Keratinocyte (primary cell): ENCODE data around the gene DAPP1. TPM values are rescaled to one million over a fixed set of nuclear protein-coding genes. Genes with fewer than 3 reads are reported as not detected.

Source experiments
- DNase-seq: peaks from one replicate; pipeline ENCODE4 v3.0.0-alpha.2; 2011; ENCODE audit warnings: low read depth, missing footprints, low spot score
- FAIRE-seq: peaks from 2 replicates; lab custom pipeline; 2011; peaks lifted over from hg19 to GRCh38; lab: Jason Lieb, UNC
- H2AFZ ChIP-seq: 2 replicates; pipeline ENCODE4 v1.6.0; 2012; ENCODE audit warnings: low read length, control low read depth, inconsistent platforms; ENCODE audit not compliant: control insufficient read depth
- H3K27ac ChIP-seq: 2 replicates; pipeline ENCODE4 v1.5.1; 2011; ENCODE audit warnings: low read length; ENCODE audit not compliant: control insufficient read depth, insufficient read depth
- H3K27me3 ChIP-seq: 3 replicates; pipeline ENCODE4 v1.6.0; 2011; ENCODE audit warnings: low read length; ENCODE audit not compliant: control insufficient read depth, insufficient read depth; ENCODE audit errors: extremely low read depth
- H3K36me3 ChIP-seq, 2 experiments: 2 replicates in 1 of 2; 3 replicates in 1 of 2; pipeline ENCODE4 v1.5.1; 2011; ENCODE audit warnings: low read length in 2 of 2, mild to moderate bottlenecking in 1 of 2; ENCODE audit not compliant: control insufficient read depth in 2 of 2, insufficient read depth in 2 of 2; ENCODE audit errors: extremely low read depth in 1 of 2
- H3K4me1 ChIP-seq: 3 replicates; pipeline ENCODE4 v1.5.1; 2011; ENCODE audit warnings: low read length; ENCODE audit not compliant: control insufficient read depth, insufficient read depth; ENCODE audit errors: extremely low read depth
- H3K4me2 ChIP-seq: 3 replicates; pipeline ENCODE4 v1.6.0; 2011; ENCODE audit warnings: low read depth, low read length; ENCODE audit not compliant: control insufficient read depth, insufficient read depth; ENCODE audit errors: extremely low read depth
- H3K4me3 ChIP-seq, 3 experiments: fragments of 200-600 bp in 1 of 3; sonication (generic) in 1 of 3; 2 replicates in 2 of 3; 3 replicates in 1 of 3; pipeline ENCODE4 v1.5.1; 2011 to 2016; ENCODE audit warnings: low read length in 3 of 3, mild to moderate bottlenecking in 3 of 3, control low read depth in 2 of 3, inconsistent platforms in 1 of 3, low read depth in 1 of 3, mixed read lengths in 1 of 3, mixed run types in 1 of 3, moderate library complexity in 1 of 3; ENCODE audit not compliant: control insufficient read depth in 2 of 3, insufficient read depth in 2 of 3; ENCODE audit errors: extremely low read depth in 1 of 3
- H3K79me2 ChIP-seq: 2 replicates; pipeline ENCODE4 v1.6.0; 2012; ENCODE audit warnings: low read length; ENCODE audit not compliant: control insufficient read depth, insufficient read depth
- H3K9ac ChIP-seq: 3 replicates; pipeline ENCODE4 v1.6.0; 2011; ENCODE audit warnings: low read length; ENCODE audit not compliant: control insufficient read depth, insufficient read depth; ENCODE audit errors: extremely low read depth
- H3K9me1 ChIP-seq: 3 replicates; pipeline ENCODE4 v1.6.0; 2011; ENCODE audit warnings: low read length; ENCODE audit not compliant: control insufficient read depth, insufficient read depth; ENCODE audit errors: extremely low read depth
- H3K9me3 ChIP-seq: 2 replicates; pipeline ENCODE4 v1.5.1; 2012; ENCODE audit warnings: low read depth, low read length; ENCODE audit not compliant: control insufficient read depth
- H4K20me1 ChIP-seq: 3 replicates; pipeline ENCODE4 v1.6.0; 2011; ENCODE audit warnings: low read length; ENCODE audit not compliant: control insufficient read depth, insufficient read depth; ENCODE audit errors: extremely low read depth
- CTCF ChIP-seq, 3 experiments: IDR thresholded peaks in 1 of 3; conservative IDR thresholded peaks in 1 of 3; optimal IDR thresholded peaks in 1 of 3; 2 replicates in 2 of 3; 3 replicates in 1 of 3; pipeline versions ENCODE3 to v1.5.1; 2011; ENCODE audit warnings: low read length in 3 of 3, mild to moderate bottlenecking in 3 of 3, moderate library complexity in 2 of 3, control low read depth in 1 of 3, inconsistent platforms in 1 of 3; ENCODE audit not compliant: insufficient read depth in 2 of 3; ENCODE audit errors: extremely low read depth in 1 of 3
- EZH2 ChIP-seq: IDR thresholded peaks from one replicate; pipeline ENCODE4 v1.6.1; 2012; ENCODE audit warnings: inconsistent platforms, mild to moderate bottlenecking, low read length, moderate library complexity
- dilution Hi-C: fragments of 300-500 bp; cut with MboI; formaldehyde crosslinking; loops from one replicate; pipeline ENCODE4 v1.7.0; 2020; ENCODE audit warnings: low sequenced_read_pairs; ENCODE audit not compliant: extremely low pct_ligation_motif_present
- polyA plus RNA-seq, 5 experiments: library from polyadenylated mRNA; depleted of rRNA in 3 of 5; stranded (reverse) in 3 of 5; stranded (forward) in 1 of 5; unstranded in 1 of 5; fragments of >200 nt; gene quantifications; 1 replicate in 1 of 5; 2 replicates in 3 of 5; 3 replicates in 1 of 5; pipeline versions ENCODE4 v1.2.1 to v1.2.3, GENCODE V29; 2011 to 2012; ENCODE audit warnings: missing spikeins in 2 of 5, low read depth in 1 of 5, low replicate concordance in 1 of 5

DAPP1 gene
- polyA plus RNA-seq, 1 donor (not counting 4 experiments of a cell fraction or from before 2014, with no cell fraction given): 80.3 TPM

- H3K9ac ChIP-seq: no peak overlapping the region
- H4K20me1 ChIP-seq: no peaks in the 10 kb centered on the region
- TF ChIP-seq CTCF (optimal IDR thresholded peaks at IDR 0.05 in 1 of 3, IDR thresholded peaks at IDR 0.05 in 1 of 3, conservative IDR thresholded peaks at IDR 0.05 in 1 of 3; ENCODE audit: extremely low read depth in 1 of 3, insufficient read depth in 2 of 3, low read length in 3 of 3): no peak
- TF ChIP-seq EZH2: no peak
- dilution Hi-C loops: no loop called here
- H2AFZ ChIP-seq: no peak overlapping the region
- peaks cover 13 to 23% of the 10 kb centered on the region in 2 experiments for H3K36me3 ChIP-seq
- H3K4me1 ChIP-seq: no peaks in the 10 kb centered on the region
- H3K9me1 ChIP-seq: no peaks in the 10 kb centered on the region
- no peak overlapping the region for H3K4me2 ChIP-seq
- FAIRE-seq: no peak
- H3K79me2 ChIP-seq: no peaks in the 10 kb centered on the region
- H3K27me3 ChIP-seq: no peaks in the 10 kb centered on the region
- DNase-seq: no peak
- H3K9me3 ChIP-seq: no peaks in the 10 kb centered on the region
- H3K4me3 ChIP-seq: no peak overlapping the region
- H3K27ac ChIP-seq: no peak overlapping the region
Measured at GRCh38 chr4:99845708-99846469, 29.3 kb downstream of the DAPP1 start.

- no peak for FAIRE-seq
- no peaks in the 10 kb centered on the region for H3K9me1 ChIP-seq
- no peaks in the 10 kb centered on the region for H3K79me2 ChIP-seq
- H3K9me3 ChIP-seq: no peaks in the 10 kb centered on the region
- H3K27ac ChIP-seq: no peak overlapping the region
- H3K9ac ChIP-seq: no peak overlapping the region
- H3K4me2 ChIP-seq: no peak overlapping the region
- no peak for DNase-seq
- dilution Hi-C loops: no loop called here
- no peaks in the 10 kb centered on the region for H3K4me1 ChIP-seq
- no peak overlapping the region for H3K4me3 ChIP-seq
- no peaks in the 10 kb centered on the region for H4K20me1 ChIP-seq
- H3K36me3 ChIP-seq: peaks cover 11 to 17% of the 10 kb centered on the region in 2 experiments
- no peaks in the 10 kb centered on the region for H3K27me3 ChIP-seq
- TF ChIP-seq CTCF (optimal IDR thresholded peaks at IDR 0.05 in 1 of 3, IDR thresholded peaks at IDR 0.05 in 1 of 3, conservative IDR thresholded peaks at IDR 0.05 in 1 of 3; ENCODE audit: extremely low read depth in 1 of 3, insufficient read depth in 2 of 3, low read length in 3 of 3) (no peak), EZH2 (no peak)
- no peak overlapping the region for H2AFZ ChIP-seq
Measured at GRCh38 chr4:99846891-99847290, 30.3 kb downstream of the DAPP1 start.
